Pulmonary artery endothelial cell (primary cell): Measurements from ENCODE around the gene FXYD6. TPM values are rescaled to one million over a fixed set of nuclear protein-coding genes. Genes with fewer than 3 reads are reported as not detected.

Experiments used
- DNase-seq: peaks from one replicate; pipeline ENCODE4 v3.0.0-alpha.2; 2011; ENCODE audit warnings: low read depth, low spot score
- total RNA-seq: library from RNA; depleted of rRNA; stranded (reverse); fragments of >200 nt; gene quantifications from 2 replicates; pipeline ENCODE4 v1.2.3, GENCODE V29; 2014

Gene FXYD6
- total RNA-seq, 1 donor from 2014 or later: 0.26 TPM

GRCh38 chr11:117794772-117795629, 81.5 kb downstream of the FXYD6 start:
- no peak for DNase-seq

- DNase-seq: no peak
Measured at GRCh38 chr11:117794135-117794534, 82.3 kb downstream of the FXYD6 start.

GRCh38 chr11:117793583-117793982, 82.9 kb downstream of the FXYD6 start:
- no peak for DNase-seq

GRCh38 chr11:117792992-117793391, 83.5 kb downstream of the FXYD6 start:
- DNase-seq: no peak

GRCh38 chr11:117792241-117792640, 84.2 kb downstream of the FXYD6 start:
- DNase-seq: no peak

GRCh38 chr11:117790279-117790678, 86.2 kb downstream of the FXYD6 start:
- no peak for DNase-seq

- DNase-seq: no peak
Measured at GRCh38 chr11:117789241-117789640, 87.2 kb downstream of the FXYD6 start.

Other genes starting within 250 kb of the FXYD6 start
- not detected in 2 replicates for gene DSCAML1, start 79.4 kb downstream of the FXYD6 start, total RNA-seq
- gene FXYD2, start 51.9 kb downstream of the FXYD6 start, total RNA-seq: 0.13 and 0.32 TPM in 2 replicates
- gene TMPRSS13, start 52.7 kb upstream of the FXYD6 start, total RNA-seq: not detected in 2 replicates
- gene IL10RA, start 109.7 kb upstream of the FXYD6 start, total RNA-seq: under 0.01 TPM in 1 of 2 replicates, not detected in the other
- not detected in 2 replicates for gene TMPRSS4, start 200.4 kb upstream of the FXYD6 start, total RNA-seq
- not detected in 2 replicates for gene SMIM35, start 210.3 kb upstream of the FXYD6 start, total RNA-seq